T-cell (primary cell): ENCODE measurements around the gene LDB2. TPM values are rescaled to one million over a fixed set of nuclear protein-coding genes. Genes with fewer than 3 reads are reported as not detected.

Experiments
- ATAC-seq, 4 experiments: fragments of 200-7000 bp in 3 of 4; fragments of 150-1000 bp in 1 of 4; cut with Tn5 transposase; replicated peaks in 1 of 4; 1 replicate in 3 of 4; 2 replicates in 1 of 4; pipeline ENCODE4 v1.10.0; 2021; ENCODE audit warnings: moderate library complexity in 3 of 4, mild to moderate bottlenecking in 2 of 4, moderate number of reproducible peaks in 1 of 4
- CTCF ChIA-PET, 2 donors: fragments of 300-600 bp; sonication (Branson Sonifier 250); formaldehyde crosslinking; loops; one replicate each; lab custom pipeline; 2022; ENCODE audit warnings: antibody characterized with exemption in 2 of 2; lab: Charles Lee
- POLR2A ChIA-PET, 2 donors: fragments of 300-600 bp; sonication (Branson Sonifier 250); formaldehyde crosslinking; loops; one replicate each; lab custom pipeline; 2022; ENCODE audit warnings: antibody characterized with exemption in 2 of 2; lab: Charles Lee
- DNase-seq, 35 experiments: peaks; one replicate each; pipeline versions ENCODE4 v3.0.0 to v3.0.0-alpha.2; 2013 to 2023
- H3K27ac ChIP-seq: one replicate; pipeline ENCODE4 v1.5.1; 2013; ENCODE audit warnings: low read length
- H3K27me3 ChIP-seq, 2 experiments: replicated peaks in 1 of 2; 1 replicate in 1 of 2; 2 replicates in 1 of 2; pipeline versions ENCODE4 v1.6.1 to v1.7.0; 2013; ENCODE audit warnings: low read length in 1 of 2, mixed read lengths in 1 of 2; ENCODE audit not compliant: control insufficient read depth in 2 of 2, insufficient read depth in 2 of 2; ENCODE audit errors: extremely low read depth in 1 of 2
- H3K36me3 ChIP-seq, 2 donors: 1 replicate in 1 of 2; 2 replicates in 1 of 2; pipeline versions ENCODE4 v1.6.1 to v1.7.0; 2013; ENCODE audit warnings: low read length in 1 of 2; ENCODE audit not compliant: control insufficient read depth in 2 of 2, insufficient read depth in 1 of 2; ENCODE audit errors: extremely low read depth in 1 of 2
- H3K4me1 ChIP-seq, 2 experiments: 1 replicate in 1 of 2; 2 replicates in 1 of 2; pipeline versions ENCODE4 v1.6.1 to v1.7.0; 2013; ENCODE audit warnings: low read length in 2 of 2, mixed read lengths in 1 of 2; ENCODE audit not compliant: insufficient read depth in 2 of 2, control insufficient read depth in 1 of 2; ENCODE audit errors: extremely low read depth in 1 of 2
- H3K4me3 ChIP-seq, 2 donors: 1 replicate in 1 of 2; 2 replicates in 1 of 2; pipeline versions ENCODE4 v1.5.1 to v1.7.0; 2013; ENCODE audit warnings: mild to moderate bottlenecking in 2 of 2, low read length in 1 of 2, moderate library complexity in 1 of 2; ENCODE audit not compliant: control insufficient read depth in 1 of 2; ENCODE audit errors: extremely low read depth in 1 of 2
- H3K9me3 ChIP-seq: 2 replicates; pipeline ENCODE4 v1.7.0; 2013
- H3K27ac Mint-ChIP-seq, 2 donors: one replicate each; pipeline ENCODE4 v1.8.0; 2020 to 2021; ENCODE audit warnings: mild to moderate bottlenecking in 2 of 2, mixed read lengths in 2 of 2
- H3K27me3 Mint-ChIP-seq, 2 donors: one replicate each; pipeline ENCODE4 v1.8.0; 2021 to 2022; ENCODE audit warnings: mixed read lengths in 2 of 2
- H3K36me3 Mint-ChIP-seq: one replicate; pipeline ENCODE4 v1.8.0; 2021; ENCODE audit warnings: mixed read lengths
- H3K4me1 Mint-ChIP-seq, 3 donors: one replicate each; pipeline ENCODE4 v1.8.0; 2020 to 2022; ENCODE audit warnings: mixed read lengths in 3 of 3, mild to moderate bottlenecking in 1 of 3
- H3K4me3 Mint-ChIP-seq, 3 donors: one replicate each; pipeline ENCODE4 v1.8.0; 2020 to 2022; ENCODE audit warnings: mild to moderate bottlenecking in 3 of 3, mixed read lengths in 3 of 3, moderate library complexity in 3 of 3
- H3K9me3 Mint-ChIP-seq, 3 donors: one replicate each; pipeline ENCODE4 v1.8.0; 2020 to 2022; ENCODE audit warnings: mixed read lengths in 3 of 3
- WGBS: methylation state at CpG from one replicate; pipeline ENCODE4 v1.1.5; 2013; ENCODE audit warnings: missing lambda C conversion rate; ENCODE audit not compliant: insufficient coverage; 5-methylcytosine and 5-hydroxymethylcytosine counted together
- total RNA-seq, 35 experiments: library from RNA in 6 of 35; stranded (reverse) in 6 of 35; fragments of 120-200 nt in 1 of 35; gene quantifications; one replicate each; pipeline versions ENCODE4 v1.2.1 to v1.2.4 and lab custom pipeline; 2013 to 2026

The LDB2 gene
- total RNA-seq, 5 donors from 2014 or later (not counting 1 experiment from before 2014, with no cell fraction given), result 0.15 to 0.82 (median 0.39) TPM; not detected in 2

- Mint-ChIP-seq H3K4me3 (no peak overlapping the region), H3K27ac (no peak overlapping the region), H3K4me1 (no peaks in the 10 kb centered on the region), H3K27me3 (peaks cover 0 to 3% of the 10 kb centered on the region in 2 donors), H3K36me3 (no peaks in the 10 kb centered on the region), H3K9me3 (no peaks in the 10 kb centered on the region)
- ATAC-seq (no peak), DNase-seq (no peak)
- no peak overlapping the region for H3K27ac ChIP-seq
- CTCF ChIA-PET, result interaction anchor here in 1 of 2 donors (0.7 kb wide), 1 partner anchor 9 kb away, joined by 4 read pairs; no protein-coding TSS in a partner anchor
- 83% methylated on average over 3 of the region's 12 CpGs for WGBS
- H3K4me3 ChIP-seq, result no peak overlapping the region
- no peaks in the 10 kb centered on the region for H3K27me3 ChIP-seq
- H3K4me1 ChIP-seq, result no peaks in the 10 kb centered on the region
- POLR2A ChIA-PET, result no interaction called here
- no peaks in the 10 kb centered on the region for H3K9me3 ChIP-seq
- no peaks in the 10 kb centered on the region for H3K36me3 ChIP-seq
These were observed 28.7 kb downstream of the LDB2 start for GRCh38 chr4:16869594-16870245.

DNA sequence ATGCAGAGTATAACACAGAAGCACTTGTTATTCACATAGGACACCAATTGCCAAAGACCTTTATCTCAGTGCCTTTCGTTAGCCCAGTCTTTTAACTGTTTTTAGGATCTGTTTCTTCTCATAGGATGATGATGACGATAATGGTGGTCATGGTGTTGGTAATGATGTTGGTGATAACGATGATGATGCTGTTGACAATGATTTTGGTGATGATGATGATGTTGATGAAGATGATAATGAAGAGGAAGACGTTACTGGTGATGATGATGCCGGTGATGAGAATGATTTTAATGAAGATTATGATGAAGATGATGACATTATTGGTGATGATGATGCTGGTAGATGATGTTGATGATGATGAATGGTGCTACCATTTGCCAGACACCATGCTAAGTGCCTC, 29.8 kb downstream of the LDB2 start:
- no peak overlapping the region for H3K27ac ChIP-seq
- no peaks in the 10 kb centered on the region for H3K36me3 ChIP-seq
- no peak overlapping the region for H3K27ac Mint-ChIP-seq
- CTCF ChIA-PET, result no interaction called here
- H3K4me3 ChIP-seq, result no peak overlapping the region
- no peak overlapping the region for H3K4me3 Mint-ChIP-seq
- peaks cover 0 to 3% of the 10 kb centered on the region in 2 donors for H3K27me3 Mint-ChIP-seq
- no peaks in the 10 kb centered on the region for H3K9me3 ChIP-seq
- POLR2A ChIA-PET, result no interaction called here
- H3K36me3 Mint-ChIP-seq, result no peaks in the 10 kb centered on the region
- ATAC-seq (no peak), DNase-seq (no peak)
- no peaks in the 10 kb centered on the region for H3K4me1 ChIP-seq
- no peaks in the 10 kb centered on the region for H3K9me3 Mint-ChIP-seq
- WGBS, result 80% methylated on average over 5 of the region's 5 CpGs
- H3K4me1 Mint-ChIP-seq, result no peaks in the 10 kb centered on the region
- H3K27me3 ChIP-seq, result no peaks in the 10 kb centered on the region

GRCh38 chr4:16867827-16868226, 30.6 kb downstream of the LDB2 start:
- Histone ChIP-seq H3K27me3 (no peaks in the 10 kb centered on the region), H3K4me3 (no peak overlapping the region), H3K4me1 (no peaks in the 10 kb centered on the region), H3K9me3 (no peaks in the 10 kb centered on the region), H3K36me3 (no peaks in the 10 kb centered on the region), H3K27ac (no peak overlapping the region)
- DNase-seq (no peak), ATAC-seq (no peak)
- no CpG with 5 or more reads among the region's 2 CpGs for WGBS
- no peaks in the 10 kb centered on the region for H3K36me3 Mint-ChIP-seq
- H3K4me3 Mint-ChIP-seq, result no peak overlapping the region
- no peak overlapping the region for H3K27ac Mint-ChIP-seq
- H3K27me3 Mint-ChIP-seq, result peaks cover 0 to 3% of the 10 kb centered on the region in 2 donors
- ChIA-PET CTCF (no interaction called here), POLR2A (no interaction called here)
- no peaks in the 10 kb centered on the region for H3K9me3 Mint-ChIP-seq
- H3K4me1 Mint-ChIP-seq, result no peaks in the 10 kb centered on the region

- no peak overlapping the region for H3K4me3 Mint-ChIP-seq
- Histone ChIP-seq H3K9me3 (no peaks in the 10 kb centered on the region), H3K27me3 (no peaks in the 10 kb centered on the region), H3K4me1 (no peaks in the 10 kb centered on the region), H3K36me3 (no peaks in the 10 kb centered on the region), H3K4me3 (no peak overlapping the region), H3K27ac (no peak overlapping the region)
- H3K27ac Mint-ChIP-seq, result no peak overlapping the region
- CTCF ChIA-PET, result no interaction called here
- ATAC-seq (no peak), DNase-seq (no peak)
- no peaks in the 10 kb centered on the region for H3K9me3 Mint-ChIP-seq
- H3K27me3 Mint-ChIP-seq, result peaks cover 0 to 3% of the 10 kb centered on the region in 2 donors
- WGBS, result no CpG with 5 or more reads among the region's 3 CpGs
- POLR2A ChIA-PET, result no interaction called here
- no peaks in the 10 kb centered on the region for H3K36me3 Mint-ChIP-seq
- H3K4me1 Mint-ChIP-seq, result no peaks in the 10 kb centered on the region
These were observed 31.5 kb downstream of the LDB2 start for GRCh38 chr4:16866974-16867373.

DNA sequence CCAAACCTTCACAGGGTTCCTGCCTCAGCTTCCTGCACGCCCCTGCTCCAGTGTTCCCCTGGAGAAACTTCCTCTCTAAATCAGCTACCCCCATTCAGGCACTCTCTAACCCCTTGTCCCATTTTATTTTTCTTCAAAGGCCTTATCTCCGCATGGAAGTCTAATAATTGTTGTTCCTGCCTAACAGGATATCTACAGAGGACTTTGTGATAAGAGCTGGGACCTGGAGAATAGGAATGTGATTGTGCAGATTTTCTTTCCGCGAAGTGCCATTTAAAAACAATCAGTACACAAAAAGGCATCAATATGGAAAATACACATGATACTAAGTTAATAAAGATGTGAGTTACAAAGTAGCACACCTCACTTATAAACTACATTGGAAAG, 32.6 kb downstream of the LDB2 start:
- Histone ChIP-seq H3K27ac (no peak overlapping the region), H3K27me3 (no peaks in the 10 kb centered on the region), H3K4me3 (no peak overlapping the region), H3K9me3 (no peaks in the 10 kb centered on the region), H3K4me1 (no peaks in the 10 kb centered on the region), H3K36me3 (no peaks in the 10 kb centered on the region)
- DNase-seq (no peak), ATAC-seq (no peak)
- H3K27me3 Mint-ChIP-seq, result peaks cover 0 to 3% of the 10 kb centered on the region in 2 donors
- ChIA-PET POLR2A (no interaction called here), CTCF (no interaction called here)
- no peak overlapping the region for H3K27ac Mint-ChIP-seq
- H3K4me1 Mint-ChIP-seq, result no peaks in the 10 kb centered on the region
- H3K4me3 Mint-ChIP-seq, result no peak overlapping the region
- 70% methylated on average over 1 of the region's 4 CpGs for WGBS
- H3K9me3 Mint-ChIP-seq, result no peaks in the 10 kb centered on the region
- H3K36me3 Mint-ChIP-seq, result no peaks in the 10 kb centered on the region

DNA sequence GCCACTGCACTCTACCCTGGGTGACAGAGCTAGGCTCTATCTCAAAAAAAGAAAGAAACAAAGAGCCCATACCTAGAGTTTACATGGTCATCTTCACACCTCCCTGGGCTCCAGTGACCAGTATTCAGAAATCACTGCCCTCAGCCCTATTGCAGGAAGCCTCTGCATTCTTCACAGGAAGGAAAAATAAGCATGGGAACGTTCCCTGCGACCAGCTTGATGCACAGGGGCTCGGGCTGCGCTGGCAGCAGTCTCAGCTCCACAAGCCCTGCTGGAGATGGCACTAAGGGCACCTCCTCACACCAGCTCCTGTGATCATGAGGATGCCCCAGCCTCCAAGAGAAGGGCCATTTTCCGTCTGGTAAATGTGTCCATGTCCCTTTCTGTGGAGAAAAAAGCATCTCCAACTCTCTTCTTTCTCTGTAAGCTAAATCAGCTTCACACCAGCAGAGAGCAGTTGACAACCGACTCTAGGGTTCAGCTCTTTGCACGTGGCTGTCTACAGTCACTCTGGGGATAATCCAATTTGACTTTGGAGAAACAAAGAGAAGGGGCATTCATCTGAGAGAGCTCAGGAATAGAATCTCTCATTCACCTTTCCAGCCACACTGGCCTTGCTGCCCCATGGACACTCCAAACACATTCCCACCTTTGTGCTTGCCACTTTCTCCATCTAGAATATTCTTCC, 33.1 kb downstream of the LDB2 start:
- POLR2A ChIA-PET, result interaction anchor here in 1 of 2 donors (0.6 kb wide), 1 partner anchor 309 kb away, joined by 4 read pairs; no protein-coding TSS in a partner anchor
- H3K36me3 Mint-ChIP-seq, result no peaks in the 10 kb centered on the region
- Histone ChIP-seq H3K9me3 (no peaks in the 10 kb centered on the region), H3K36me3 (no peaks in the 10 kb centered on the region), H3K27ac (no peak overlapping the region), H3K4me3 (no peak overlapping the region), H3K27me3 (no peaks in the 10 kb centered on the region), H3K4me1 (no peaks in the 10 kb centered on the region)
- H3K9me3 Mint-ChIP-seq, result no peaks in the 10 kb centered on the region
- no peaks in the 10 kb centered on the region for H3K4me1 Mint-ChIP-seq
- peaks cover 0 to 3% of the 10 kb centered on the region in 2 donors for H3K27me3 Mint-ChIP-seq
- CTCF ChIA-PET, result no interaction called here
- H3K4me3 Mint-ChIP-seq, result no peak overlapping the region
- no peak for DNase-seq
- H3K27ac Mint-ChIP-seq, result no peak overlapping the region
- 40% methylated on average over 2 of the region's 7 CpGs for WGBS
- ATAC-seq, result no peak
